Bronchial epithelial cell (primary cell): ENCODE results near the gene IQGAP3. TPM values are rescaled to one million over a fixed set of nuclear protein-coding genes. Genes with fewer than 3 reads are reported as not detected.
A peak's percentile ranks its signal among the peaks of the same experiment; 100 is the strongest.

Source experiments
- DNase-seq: peaks from one replicate; pipeline ENCODE4 v3.0.0-alpha.2; 2010; ENCODE audit warnings: low read depth
- FAIRE-seq: peaks from 2 replicates; lab custom pipeline; 2011; peaks lifted over from hg19 to GRCh38; lab: Jason Lieb, UNC
- H3K27me3 ChIP-seq: 2 replicates; pipeline ENCODE4 v1.5.1; 2011; ENCODE audit warnings: low read length; ENCODE audit not compliant: control insufficient read depth, insufficient read depth
- H3K36me3 ChIP-seq: 2 replicates; pipeline ENCODE4 v1.5.1; 2011; ENCODE audit warnings: low read length; ENCODE audit not compliant: control insufficient read depth, insufficient read depth
- H3K4me3 ChIP-seq: 2 replicates; pipeline ENCODE4 v1.5.1; 2011; ENCODE audit warnings: mild to moderate bottlenecking, low read depth, low read length, control low read depth
- total RNA-seq: library from RNA; depleted of rRNA; stranded (reverse); fragments of >200 nt; gene quantifications from 2 replicates; pipeline ENCODE4 v1.2.1, GENCODE V29; 2014
- TF ChIP-seq, protein P1 (sequence below): IDR thresholded peaks from 2 replicates; pipeline ENCODE4 v1.5.1; 2011; ENCODE audit warnings: mild to moderate bottlenecking, moderate library complexity, low read length, control low read depth, inconsistent platforms; ENCODE audit not compliant: insufficient read depth, severe bottlenecking

The IQGAP3 gene
- total RNA-seq, 1 donor from 2014 or later: 0.53 TPM

DNA sequence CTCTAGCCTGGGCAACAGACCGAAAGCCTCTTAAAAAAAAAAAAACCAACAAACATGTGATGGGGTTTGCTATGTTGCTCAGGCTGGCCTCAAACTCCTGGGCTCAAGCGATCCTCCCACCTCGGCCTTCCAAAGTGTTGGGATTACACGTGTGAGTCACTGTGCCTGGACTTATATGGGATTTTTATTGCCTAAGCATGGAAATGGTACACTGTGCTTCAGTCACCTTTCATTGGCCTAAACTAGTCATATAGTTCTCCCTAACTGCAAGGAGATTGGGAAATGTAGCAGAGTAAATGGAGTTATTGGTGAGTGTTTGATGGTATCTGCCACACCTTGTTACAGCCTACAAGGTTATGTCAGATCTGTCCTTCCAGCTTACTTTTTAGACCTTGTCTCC, 54.6 kb downstream of the IQGAP3 start:
- DNase-seq: peak; percentile 58
- Histone ChIP-seq H3K27me3 (no peaks in the 10 kb centered on the region), H3K36me3 (no peaks in the 10 kb centered on the region), H3K4me3 (no peak overlapping the region)
- TF ChIP-seq, protein P1, sequence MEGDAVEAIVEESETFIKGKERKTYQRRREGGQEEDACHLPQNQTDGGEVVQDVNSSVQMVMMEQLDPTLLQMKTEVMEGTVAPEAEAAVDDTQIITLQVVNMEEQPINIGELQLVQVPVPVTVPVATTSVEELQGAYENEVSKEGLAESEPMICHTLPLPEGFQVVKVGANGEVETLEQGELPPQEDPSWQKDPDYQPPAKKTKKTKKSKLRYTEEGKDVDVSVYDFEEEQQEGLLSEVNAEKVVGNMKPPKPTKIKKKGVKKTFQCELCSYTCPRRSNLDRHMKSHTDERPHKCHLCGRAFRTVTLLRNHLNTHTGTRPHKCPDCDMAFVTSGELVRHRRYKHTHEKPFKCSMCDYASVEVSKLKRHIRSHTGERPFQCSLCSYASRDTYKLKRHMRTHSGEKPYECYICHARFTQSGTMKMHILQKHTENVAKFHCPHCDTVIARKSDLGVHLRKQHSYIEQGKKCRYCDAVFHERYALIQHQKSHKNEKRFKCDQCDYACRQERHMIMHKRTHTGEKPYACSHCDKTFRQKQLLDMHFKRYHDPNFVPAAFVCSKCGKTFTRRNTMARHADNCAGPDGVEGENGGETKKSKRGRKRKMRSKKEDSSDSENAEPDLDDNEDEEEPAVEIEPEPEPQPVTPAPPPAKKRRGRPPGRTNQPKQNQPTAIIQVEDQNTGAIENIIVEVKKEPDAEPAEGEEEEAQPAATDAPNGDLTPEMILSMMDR: no peak
- FAIRE-seq: no peak

DNA sequence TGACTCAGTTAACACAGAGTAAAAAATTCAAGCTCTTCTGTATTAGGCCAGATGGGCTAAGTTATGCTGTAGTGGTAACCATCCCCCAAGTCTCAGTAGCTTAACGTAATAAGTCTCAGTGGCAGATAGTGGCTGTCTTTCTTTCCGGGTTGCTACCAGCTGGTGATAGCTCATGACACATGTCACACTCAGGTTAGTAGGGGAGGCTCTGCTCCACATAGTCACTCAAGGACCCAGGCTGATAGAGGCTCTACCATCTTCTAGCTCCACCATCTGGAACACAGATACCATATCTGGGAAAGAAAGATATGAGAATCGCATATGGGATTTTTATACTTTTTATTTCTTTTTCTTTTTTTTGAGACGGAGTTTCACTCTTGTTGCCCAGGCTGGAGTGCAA, 55.5 kb downstream of the IQGAP3 start:
- H3K4me3 ChIP-seq: no peak overlapping the region
- H3K36me3 ChIP-seq: no peaks in the 10 kb centered on the region
- TF ChIP-seq, protein P1: no peak
- FAIRE-seq: no peak
- no peak for DNase-seq
- H3K27me3 ChIP-seq: no peaks in the 10 kb centered on the region

DNA sequence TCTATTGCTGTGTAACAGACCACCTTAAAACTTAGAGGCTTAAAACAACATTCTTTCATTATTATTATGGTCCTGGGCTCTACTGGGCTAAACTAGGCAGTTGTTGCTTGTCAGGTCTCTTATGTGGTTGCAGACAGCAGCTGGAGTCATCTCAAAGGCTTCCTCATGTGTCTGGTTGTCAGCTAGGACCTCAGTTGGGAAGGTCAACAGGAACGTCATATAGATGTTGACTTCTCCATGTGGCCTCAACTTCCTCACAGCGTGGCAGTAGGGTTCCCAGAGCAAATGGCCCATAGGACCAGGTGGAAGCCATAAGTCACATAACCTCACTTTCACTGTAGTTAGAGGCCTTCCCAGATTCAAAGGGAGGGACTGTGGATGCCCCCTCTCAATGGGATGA, 56.4 kb downstream of the IQGAP3 start:
- Histone ChIP-seq H3K36me3 (no peaks in the 10 kb centered on the region), H3K27me3 (no peaks in the 10 kb centered on the region), H3K4me3 (no peak overlapping the region)
- TF ChIP-seq, protein P1: no peak
- DNase-seq (no peak), FAIRE-seq (no peak)

DNA sequence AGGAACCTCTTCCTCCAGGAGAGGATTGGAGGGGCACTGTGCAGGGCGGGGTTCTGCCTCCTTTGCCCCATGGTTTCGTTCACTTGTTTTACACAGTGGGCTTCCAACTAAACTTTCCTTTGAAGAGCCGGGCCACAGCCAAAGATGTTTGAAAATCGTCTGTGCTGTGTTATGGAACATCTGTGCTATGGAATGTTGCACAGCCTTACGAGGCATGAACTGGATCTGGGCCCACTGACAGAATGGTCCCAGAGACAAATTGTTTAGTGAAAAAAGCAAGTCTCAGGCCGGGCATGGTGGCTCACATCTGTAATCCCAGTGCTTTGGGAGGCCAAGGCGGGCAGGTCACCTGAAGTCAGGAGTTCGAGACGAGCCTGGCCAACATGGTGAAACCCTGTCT, 59.2 kb downstream of the IQGAP3 start:
- no peak for FAIRE-seq
- H3K36me3 ChIP-seq: no peaks in the 10 kb centered on the region
- no peak for DNase-seq
- H3K27me3 ChIP-seq: no peaks in the 10 kb centered on the region
- H3K4me3 ChIP-seq: no peak overlapping the region
- TF ChIP-seq, protein P1: no peak

DNA sequence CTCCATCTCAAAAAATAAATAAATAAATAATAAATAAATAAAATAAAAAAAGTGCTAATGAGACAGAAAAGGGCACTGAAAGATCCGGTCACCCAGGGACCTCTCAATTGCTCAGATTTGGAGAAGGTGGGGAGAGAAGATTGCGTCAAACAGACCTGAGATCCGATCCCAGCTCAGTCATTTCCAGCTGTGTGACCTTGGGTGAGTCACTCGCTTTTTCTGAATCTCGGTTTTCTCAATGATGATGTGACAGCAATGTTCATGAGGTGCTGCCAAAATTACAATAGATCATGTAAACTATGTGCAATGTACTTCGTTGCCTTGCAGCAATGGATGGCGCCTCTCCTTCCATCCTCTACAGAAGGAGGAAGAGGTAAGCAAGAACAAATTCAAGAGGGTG, 60.7 kb downstream of the IQGAP3 start:
- Histone ChIP-seq H3K27me3 (no peaks in the 10 kb centered on the region), H3K36me3 (no peaks in the 10 kb centered on the region), H3K4me3 (no peak overlapping the region)
- FAIRE-seq (no peak), DNase-seq (peak; percentile 47)
- TF ChIP-seq, protein P1: no peak

DNA sequence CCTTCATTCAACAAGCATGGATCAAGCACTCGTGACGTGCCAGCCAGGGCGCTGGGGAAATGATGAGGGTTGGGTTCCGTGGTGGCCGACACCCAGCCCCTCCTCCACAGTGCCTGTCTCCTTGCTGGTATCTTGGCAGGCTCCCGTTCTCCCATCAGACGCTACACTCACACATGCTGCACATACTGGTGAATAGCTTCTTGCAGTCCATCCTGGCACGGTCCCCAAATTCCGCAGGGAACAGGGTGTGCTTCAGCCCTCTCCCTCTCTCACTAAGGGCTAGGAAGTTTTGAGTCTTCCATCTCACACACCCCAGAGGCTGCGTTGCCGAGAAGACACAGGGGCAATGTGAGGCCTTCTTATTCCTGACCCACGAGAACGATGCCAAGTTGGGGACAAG, 61.7 kb downstream of the IQGAP3 start:
- no peak for FAIRE-seq
- Histone ChIP-seq H3K27me3 (no peaks in the 10 kb centered on the region), H3K4me3 (no peak overlapping the region), H3K36me3 (no peaks in the 10 kb centered on the region)
- TF ChIP-seq, protein P1: no peak
- DNase-seq: peak; percentile 25
